Measurements from ENCODE around the gene LRP2.

GRCh38 chr2:169362118-169362893 lies at the start of gene LRP2:
- no peak for TF ChIP-seq CTCF (IDR thresholded peaks at IDR 0.05)
- TF ChIP-seq HES2 (IDR thresholded peaks at IDR 0.05), result no peak
- TF ChIP-seq RCOR1 (IDR thresholded peaks at IDR 0.05; ENCODE audit: low read depth, low read length), result no peak
- TF ChIP-seq POLR2A (IDR thresholded peaks at IDR 0.05; ENCODE audit: low read length), result no peak
- TF ChIP-seq RNF2 (IDR thresholded peaks at IDR 0.05; ENCODE audit: borderline replicate concordance, low read depth), result no peak
- TF ChIP-seq MYC (IDR thresholded peaks at IDR 0.05; ENCODE audit: borderline replicate concordance, low read length), result no peak
- TF ChIP-seq MAX (IDR thresholded peaks at IDR 0.05), result 0 out of 2 replicates have a peak, but pooled peaks have one; percentile 7
- TF ChIP-seq ZNF302 (CRISPR knock-in tag; IDR thresholded peaks at IDR 0.05), result no peak
- TF ChIP-seq JUNB (IDR thresholded peaks at IDR 0.05), result no peak
- TF ChIP-seq CEBPB (IDR thresholded peaks at IDR 0.05), result no peak
- no peak for TF ChIP-seq EP300 (IDR thresholded peaks at IDR 0.05)
